Karpas-422 (cell line): Measurements from ENCODE around the gene BZW2. TPM values are rescaled to one million over a fixed set of nuclear protein-coding genes. Genes with fewer than 3 reads are reported as not detected.

Experiments
- DNase-seq: peaks from one replicate; pipeline ENCODE4 v3.0.0-alpha.2; 2015
- H2AFZ ChIP-seq: fragments of 200-600 bp; sonication (generic); 2 replicates; pipeline ENCODE4 v1.6.1; 2014; ENCODE audit warnings: antibody characterized with exemption, low read length, mixed read lengths
- H3K27ac ChIP-seq: fragments of 200-600 bp; sonication (generic); 2 replicates; pipeline ENCODE4 v1.5.1; 2014; ENCODE audit warnings: mild to moderate bottlenecking, low read length, moderate library complexity
- H3K27me3 ChIP-seq: fragments of 200-600 bp; sonication (generic); 2 replicates; pipeline ENCODE4 v1.6.1; 2014; ENCODE audit warnings: low read length, mixed read lengths
- H3K36me3 ChIP-seq: fragments of 200-600 bp; sonication (generic); 2 replicates; pipeline ENCODE4 v1.6.1; 2014; ENCODE audit warnings: low read length, mixed read lengths; ENCODE audit not compliant: insufficient read depth
- H3K4me1 ChIP-seq: fragments of 200-600 bp; sonication (generic); 2 replicates; pipeline ENCODE4 v1.6.1; 2014; ENCODE audit warnings: mild to moderate bottlenecking, low read length, mixed read lengths
- H3K4me2 ChIP-seq: fragments of 200-600 bp; sonication (generic); 2 replicates; pipeline ENCODE4 v1.6.1; 2014; ENCODE audit warnings: low read length, low read depth, mild to moderate bottlenecking; ENCODE audit not compliant: poor library complexity, severe bottlenecking
- H3K4me3 ChIP-seq: fragments of 200-600 bp; sonication (generic); 2 replicates; pipeline ENCODE4 v1.5.1; 2014; ENCODE audit warnings: mild to moderate bottlenecking, antibody characterized with exemption, low read length, mixed read lengths
- H3K79me2 ChIP-seq: fragments of 200-600 bp; sonication (generic); 2 replicates; pipeline ENCODE4 v1.6.1; 2014; ENCODE audit warnings: mild to moderate bottlenecking, low read length, mixed read lengths
- H3K9ac ChIP-seq: fragments of 200-600 bp; sonication (generic); 2 replicates; pipeline ENCODE4 v1.6.0; 2014; ENCODE audit warnings: low read length
- H3K9me2 ChIP-seq: fragments of 200-600 bp; sonication (generic), shearing (Covaris generic); replicated peaks from 2 replicates; pipeline ENCODE4 v1.6.0; 2014; ENCODE audit warnings: mild to moderate bottlenecking, low read length, moderate library complexity; ENCODE audit not compliant: insufficient read depth
- H3K9me3 ChIP-seq: fragments of 300-700, 200-600 bp; sonication (generic); 2 replicates; pipeline ENCODE4 v1.6.1; 2014; ENCODE audit warnings: low read length, mixed read lengths
- H4K20me1 ChIP-seq: fragments of 200-600 bp; sonication (generic); 2 replicates; pipeline ENCODE4 v1.6.1; 2014; ENCODE audit warnings: mild to moderate bottlenecking, antibody characterized with exemption, low read length, low read depth; ENCODE audit not compliant: insufficient read depth
- total RNA-seq: library from RNA; depleted of rRNA; stranded (reverse); fragments of >200 nt; shearing (Covaris generic); gene quantifications from 2 replicates; pipeline ENCODE4 v1.2.3, GENCODE V29; 2014; ENCODE audit warnings: low replicate concordance

Gene BZW2
- total RNA-seq, 1 experiment from 2014 or later, result 122 TPM

DNA sequence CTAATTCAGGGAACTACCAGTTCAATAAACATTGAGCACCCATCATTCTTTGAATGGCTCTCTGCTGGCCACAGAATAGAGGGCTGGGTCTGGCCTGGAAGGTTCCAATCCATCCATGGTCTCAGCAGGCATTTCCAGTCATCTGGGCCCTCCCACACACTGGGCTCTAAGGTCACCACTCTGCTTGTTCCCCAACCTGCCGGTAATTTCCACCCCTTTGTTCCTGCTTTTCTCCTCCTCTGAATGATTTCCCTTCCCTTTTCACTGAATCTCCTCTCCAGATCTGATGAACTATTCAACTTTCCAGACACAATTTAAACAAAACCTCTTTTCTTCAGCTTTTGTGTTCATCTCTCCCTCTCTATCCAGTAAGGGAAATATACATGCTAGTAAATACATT lies 2.6 kb downstream of the BZW2 start:
- no peak for DNase-seq
- no peak overlapping the region for H2AFZ ChIP-seq
- peaks cover 21% of the 10 kb centered on the region; the same call in 1 of the 2 replicates for H3K36me3 ChIP-seq
- peak overlapping the region; percentile 89 for H3K4me2 ChIP-seq
- no peaks in the 10 kb centered on the region for H3K9me3 ChIP-seq
- H3K4me1 ChIP-seq, result peaks cover 48% of the 10 kb centered on the region
- peaks cover 57% of the 10 kb centered on the region for H4K20me1 ChIP-seq
- peaks cover 93% of the 10 kb centered on the region for H3K79me2 ChIP-seq
- H3K9me2 ChIP-seq, result no peaks in the 10 kb centered on the region
- H3K27me3 ChIP-seq, result no peaks in the 10 kb centered on the region
- no peak overlapping the region for H3K9ac ChIP-seq
- peak overlapping the region; percentile 90; the same call in 1 of the 2 replicates for H3K4me3 ChIP-seq
- no peak overlapping the region for H3K27ac ChIP-seq

DNA sequence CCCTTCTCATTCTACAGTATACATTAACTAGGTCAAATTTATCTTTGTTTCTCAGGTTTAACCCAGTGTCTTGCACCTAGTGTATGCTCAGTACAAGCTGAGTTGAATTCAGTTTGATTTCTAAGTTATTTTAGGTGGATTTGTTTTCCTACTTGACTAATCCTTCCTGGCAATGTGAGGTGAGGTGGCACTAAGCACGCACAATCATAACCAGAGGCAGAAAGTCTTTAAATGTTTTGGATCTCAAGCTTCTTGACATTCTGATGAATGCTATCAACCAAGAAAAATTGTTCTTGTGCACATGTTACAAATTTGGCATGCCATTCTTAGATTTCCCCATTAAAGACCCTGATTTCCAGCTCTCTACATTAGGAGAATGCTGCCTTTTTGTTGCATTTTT lies 3.2 kb downstream of the BZW2 start:
- Histone ChIP-seq H3K9me3 (no peaks in the 10 kb centered on the region), H3K79me2 (peaks cover 93% of the 10 kb centered on the region), H3K36me3 (peaks cover 21% of the 10 kb centered on the region; the same call in 1 of the 2 replicates), H3K4me2 (peak overlapping the region; percentile 89), H3K27me3 (no peaks in the 10 kb centered on the region), H3K9ac (no peak overlapping the region), H3K4me1 (peaks cover 41% of the 10 kb centered on the region), H3K4me3 (no peak overlapping the region), H3K27ac (no peak overlapping the region), H3K9me2 (no peaks in the 10 kb centered on the region), H4K20me1 (peaks cover 57% of the 10 kb centered on the region), H2AFZ (no peak overlapping the region)
- DNase-seq, result no peak

DNA sequence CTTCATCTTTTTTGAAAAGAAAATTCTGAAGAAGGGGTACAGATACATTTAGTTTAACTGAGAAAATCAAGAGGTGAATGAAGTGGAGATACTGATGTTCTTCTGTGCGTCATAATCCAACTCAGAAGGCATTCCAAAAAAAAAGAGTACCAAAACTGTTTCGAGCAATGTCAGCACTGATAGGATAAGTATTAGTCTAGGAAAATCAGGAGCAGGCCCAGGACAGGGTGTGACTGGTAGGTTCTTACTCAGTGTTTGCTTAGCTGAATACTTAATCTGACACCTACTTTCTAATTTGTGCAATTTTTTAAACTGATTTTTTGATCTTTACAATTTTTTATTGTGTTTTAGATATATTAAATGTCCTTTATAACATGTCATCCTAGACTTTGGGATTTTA lies 4.3 kb downstream of the BZW2 start:
- peaks cover 57% of the 10 kb centered on the region for H4K20me1 ChIP-seq
- no peak for DNase-seq
- no peaks in the 10 kb centered on the region for H3K9me2 ChIP-seq
- no peak overlapping the region for H3K27ac ChIP-seq
- peaks cover 93% of the 10 kb centered on the region for H3K79me2 ChIP-seq
- H3K27me3 ChIP-seq, result no peaks in the 10 kb centered on the region
- no peak overlapping the region for H3K4me3 ChIP-seq
- H3K4me1 ChIP-seq, result peaks cover 36% of the 10 kb centered on the region
- no peak overlapping the region for H2AFZ ChIP-seq
- peaks cover 21% of the 10 kb centered on the region; the same call in 1 of the 2 replicates for H3K36me3 ChIP-seq
- H3K9ac ChIP-seq, result no peak overlapping the region
- no peak overlapping the region for H3K4me2 ChIP-seq
- no peaks in the 10 kb centered on the region for H3K9me3 ChIP-seq

DNA sequence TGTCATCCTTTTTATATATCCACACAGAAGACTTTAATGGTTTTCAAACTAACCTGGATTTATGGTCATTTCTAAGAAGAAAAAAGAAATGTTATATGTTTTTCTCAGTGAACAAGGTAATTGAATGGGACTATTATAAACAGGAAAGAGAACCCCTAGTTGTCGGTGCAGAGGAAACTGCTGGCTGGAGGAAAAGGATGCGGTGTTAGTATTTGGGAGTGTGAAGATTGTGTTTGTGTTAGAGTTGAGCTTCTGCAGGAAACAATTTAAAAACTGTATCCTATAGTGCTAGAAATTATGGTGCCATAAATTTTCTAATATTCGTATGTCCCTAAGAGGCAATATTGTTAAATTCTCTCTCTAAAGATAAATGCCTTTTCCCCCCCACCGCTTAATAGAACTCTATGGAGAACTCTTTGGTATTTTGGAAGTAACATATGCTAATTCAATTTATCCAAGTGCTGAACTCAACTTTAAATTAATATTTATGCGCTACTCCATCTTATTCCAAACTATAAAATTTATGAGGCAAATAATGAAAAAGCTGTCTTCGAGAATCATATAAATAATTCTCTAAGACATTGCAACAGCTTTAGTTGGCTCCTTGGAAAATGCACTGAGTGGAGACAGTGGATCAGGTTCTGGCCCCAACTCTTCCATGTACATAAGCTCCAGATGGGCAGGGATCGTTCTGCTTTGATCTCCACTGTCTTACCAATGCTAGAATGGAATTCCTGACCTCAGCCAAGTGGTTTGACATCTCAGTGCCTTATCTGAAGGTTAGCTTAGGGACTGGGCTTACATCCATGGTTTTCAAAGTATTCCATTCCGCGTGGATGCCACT lies 5.6 kb downstream of the BZW2 start:
- no peaks in the 10 kb centered on the region for H3K9me3 ChIP-seq
- no peaks in the 10 kb centered on the region for H3K27me3 ChIP-seq
- peaks cover 62% of the 10 kb centered on the region for H4K20me1 ChIP-seq
- no peak overlapping the region for H3K27ac ChIP-seq
- H3K9me2 ChIP-seq, result no peaks in the 10 kb centered on the region
- H3K4me3 ChIP-seq, result no peak overlapping the region
- peaks cover 36% of the 10 kb centered on the region for H3K4me1 ChIP-seq
- no peak overlapping the region for H3K4me2 ChIP-seq
- H3K79me2 ChIP-seq, result peaks cover 100% of the 10 kb centered on the region
- no peak for DNase-seq
- no peak overlapping the region for H2AFZ ChIP-seq
- H3K36me3 ChIP-seq, result peaks cover 21% of the 10 kb centered on the region; the same call in 1 of the 2 replicates
- H3K9ac ChIP-seq, result no peak overlapping the region

DNA sequence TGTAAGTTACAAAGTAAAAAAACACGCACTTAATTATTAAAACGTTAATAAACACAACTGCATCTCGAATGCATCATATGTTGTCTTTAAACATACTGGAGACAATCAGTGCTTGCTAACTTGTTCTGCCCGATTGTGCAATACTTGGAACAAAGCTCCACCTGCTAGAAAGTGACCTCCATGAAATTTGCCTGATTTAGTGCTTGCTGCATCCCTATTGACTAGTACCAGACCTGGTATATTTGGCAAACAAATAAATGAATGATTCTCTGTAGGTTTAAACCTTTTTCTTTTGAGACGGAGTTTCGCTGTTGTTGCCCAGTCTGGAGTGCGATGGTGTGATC lies 6.2 kb downstream of the BZW2 start:
- Histone ChIP-seq H3K79me2 (peaks cover 100% of the 10 kb centered on the region), H3K9me3 (no peaks in the 10 kb centered on the region)

DNA sequence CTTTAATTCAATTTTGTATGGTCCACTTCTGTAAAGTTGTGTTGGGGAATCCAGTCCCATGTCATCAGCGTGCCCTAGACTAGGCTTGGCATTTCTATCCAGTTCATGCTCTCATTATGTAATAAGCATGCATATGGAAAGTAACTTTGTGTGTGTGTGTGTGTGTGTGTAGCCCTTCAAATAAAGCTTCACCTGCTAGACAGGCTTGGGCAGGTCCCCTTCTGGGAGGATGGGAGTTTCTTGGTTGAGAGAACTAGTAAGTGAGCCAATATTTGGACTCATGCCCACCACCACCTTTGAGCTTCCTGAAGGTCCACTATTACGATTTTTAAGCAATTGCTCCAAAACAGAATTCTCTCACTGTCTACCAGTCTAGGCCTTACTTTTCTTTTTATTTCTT lies 6.9 kb downstream of the BZW2 start:
- Histone ChIP-seq H3K27me3 (no peaks in the 10 kb centered on the region), H3K9ac (no peak overlapping the region), H3K79me2 (peaks cover 100% of the 10 kb centered on the region), H3K4me3 (no peak overlapping the region), H3K4me1 (peaks cover 31% of the 10 kb centered on the region), H3K9me3 (no peaks in the 10 kb centered on the region), H3K27ac (no peak overlapping the region), H2AFZ (no peak overlapping the region), H4K20me1 (peaks cover 63% of the 10 kb centered on the region), H3K36me3 (peaks cover 20% of the 10 kb centered on the region; the same call in 1 of the 2 replicates), H3K9me2 (no peaks in the 10 kb centered on the region), H3K4me2 (no peak overlapping the region)
- DNase-seq, result no peak

More for the DNA sequence above, 6.2 kb downstream of the BZW2 start:
- H3K9ac ChIP-seq, result no peak overlapping the region
- peaks cover 33% of the 10 kb centered on the region for H3K4me1 ChIP-seq
- peaks cover 21% of the 10 kb centered on the region; the same call in 1 of the 2 replicates for H3K36me3 ChIP-seq
- H3K27me3 ChIP-seq, result no peaks in the 10 kb centered on the region
- no peak overlapping the region for H2AFZ ChIP-seq
- no peak overlapping the region for H3K27ac ChIP-seq
- DNase-seq, result no peak
- no peaks in the 10 kb centered on the region for H3K9me2 ChIP-seq
- peaks cover 63% of the 10 kb centered on the region for H4K20me1 ChIP-seq
- H3K4me3 ChIP-seq, result no peak overlapping the region
- no peak overlapping the region for H3K4me2 ChIP-seq

DNA sequence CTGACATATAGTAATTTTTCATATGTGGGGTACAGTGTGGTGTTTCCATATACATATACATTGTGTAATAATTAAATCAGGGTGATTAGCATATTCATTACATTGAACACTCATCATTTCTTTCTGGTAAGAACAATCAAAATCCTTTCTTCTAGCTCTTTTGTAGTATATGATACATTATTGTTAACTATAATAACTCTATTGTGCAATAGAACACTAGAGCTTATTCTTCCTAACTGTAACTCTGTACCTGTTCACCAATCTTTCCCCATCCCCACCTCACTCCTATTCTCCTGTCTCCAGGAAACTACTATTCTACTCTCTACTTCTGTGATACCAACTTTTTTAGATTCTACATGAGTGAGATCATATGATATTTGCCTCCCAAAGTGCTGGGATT lies 9.4 kb downstream of the BZW2 start:
- no peaks in the 10 kb centered on the region for H3K27me3 ChIP-seq
- no peak overlapping the region for H3K27ac ChIP-seq
- no peaks in the 10 kb centered on the region for H3K9me2 ChIP-seq
- no peak for DNase-seq
- no peaks in the 10 kb centered on the region for H3K9me3 ChIP-seq
- peaks cover 40% of the 10 kb centered on the region for H4K20me1 ChIP-seq
- no peak overlapping the region for H3K4me3 ChIP-seq
- H3K9ac ChIP-seq, result no peak overlapping the region
- H2AFZ ChIP-seq, result no peak overlapping the region
- H3K4me2 ChIP-seq, result no peak overlapping the region
- 0 out of 2 replicates have a peak, but pooled peaks cover 3% of the 10 kb centered on the region for H3K36me3 ChIP-seq
- H3K4me1 ChIP-seq, result peaks cover 9% of the 10 kb centered on the region; the same call in 1 of the 2 replicates
- H3K79me2 ChIP-seq, result peaks cover 98% of the 10 kb centered on the region

DNA sequence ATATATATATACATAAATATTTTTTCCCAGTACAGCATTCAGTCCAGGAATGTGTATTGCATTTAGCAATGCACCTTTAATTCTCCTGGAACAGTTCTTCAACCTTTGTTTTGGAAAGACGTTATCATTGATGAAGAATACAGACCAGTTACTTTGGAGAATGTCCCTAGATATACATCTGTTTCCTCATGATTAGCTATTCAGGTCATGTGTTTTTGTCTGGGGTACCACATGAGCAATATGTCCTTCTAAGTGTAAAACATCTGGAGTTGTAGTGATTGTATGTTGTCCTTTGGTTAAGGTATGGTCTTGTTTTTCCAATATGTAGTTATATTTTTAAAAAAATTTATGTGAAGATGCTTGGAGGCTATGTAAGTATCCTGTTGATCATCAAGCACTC lies 10.2 kb downstream of the BZW2 start:
- peaks cover 98% of the 10 kb centered on the region for H3K79me2 ChIP-seq
- H3K9me3 ChIP-seq, result no peaks in the 10 kb centered on the region
- H3K9me2 ChIP-seq, result no peaks in the 10 kb centered on the region
- H3K27me3 ChIP-seq, result no peaks in the 10 kb centered on the region
- H3K27ac ChIP-seq, result no peak overlapping the region
- no peak overlapping the region for H2AFZ ChIP-seq
- H3K4me3 ChIP-seq, result no peak overlapping the region
- H3K9ac ChIP-seq, result no peak overlapping the region
- H4K20me1 ChIP-seq, result peaks cover 42% of the 10 kb centered on the region
- H3K4me1 ChIP-seq, result peaks cover 16% of the 10 kb centered on the region
- peaks cover 5% of the 10 kb centered on the region; the same call in 1 of the 2 replicates for H3K36me3 ChIP-seq
- DNase-seq, result no peak
- no peak overlapping the region for H3K4me2 ChIP-seq
